Measurements from ENCODE around the gene IL20RB. TPM values are rescaled to one million over a fixed set of nuclear protein-coding genes. Genes with fewer than 3 reads are reported as not detected.

IL20RB gene
- total RNA-seq, 4 donors from 2014 or later = 1.9 to 4.2 (median 3.2) TPM

DNA sequence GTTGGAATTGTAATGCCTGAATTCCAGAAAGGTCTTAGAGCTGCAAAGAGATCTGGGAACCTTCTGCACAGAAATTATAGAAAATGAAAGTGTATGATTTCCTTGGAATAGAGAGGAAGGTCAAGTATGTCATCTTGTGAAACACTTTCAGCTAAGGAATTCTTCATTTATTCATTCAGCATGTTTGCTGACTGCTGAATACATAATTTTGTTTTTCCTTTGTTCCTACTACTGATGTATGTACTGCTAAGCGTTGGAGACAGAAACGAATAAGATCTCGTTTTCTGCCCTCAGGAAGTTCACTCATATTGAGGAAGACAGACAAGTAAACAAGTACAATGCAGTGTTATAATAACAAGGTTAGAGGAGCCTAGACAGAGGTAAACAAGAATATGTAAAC, 14.3 kb upstream of the IL20RB start:
- TF ChIP-seq, protein P1, sequence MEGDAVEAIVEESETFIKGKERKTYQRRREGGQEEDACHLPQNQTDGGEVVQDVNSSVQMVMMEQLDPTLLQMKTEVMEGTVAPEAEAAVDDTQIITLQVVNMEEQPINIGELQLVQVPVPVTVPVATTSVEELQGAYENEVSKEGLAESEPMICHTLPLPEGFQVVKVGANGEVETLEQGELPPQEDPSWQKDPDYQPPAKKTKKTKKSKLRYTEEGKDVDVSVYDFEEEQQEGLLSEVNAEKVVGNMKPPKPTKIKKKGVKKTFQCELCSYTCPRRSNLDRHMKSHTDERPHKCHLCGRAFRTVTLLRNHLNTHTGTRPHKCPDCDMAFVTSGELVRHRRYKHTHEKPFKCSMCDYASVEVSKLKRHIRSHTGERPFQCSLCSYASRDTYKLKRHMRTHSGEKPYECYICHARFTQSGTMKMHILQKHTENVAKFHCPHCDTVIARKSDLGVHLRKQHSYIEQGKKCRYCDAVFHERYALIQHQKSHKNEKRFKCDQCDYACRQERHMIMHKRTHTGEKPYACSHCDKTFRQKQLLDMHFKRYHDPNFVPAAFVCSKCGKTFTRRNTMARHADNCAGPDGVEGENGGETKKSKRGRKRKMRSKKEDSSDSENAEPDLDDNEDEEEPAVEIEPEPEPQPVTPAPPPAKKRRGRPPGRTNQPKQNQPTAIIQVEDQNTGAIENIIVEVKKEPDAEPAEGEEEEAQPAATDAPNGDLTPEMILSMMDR (IDR thresholded peaks at IDR 0.05; ENCODE audit: low read depth) = no peak

DNA sequence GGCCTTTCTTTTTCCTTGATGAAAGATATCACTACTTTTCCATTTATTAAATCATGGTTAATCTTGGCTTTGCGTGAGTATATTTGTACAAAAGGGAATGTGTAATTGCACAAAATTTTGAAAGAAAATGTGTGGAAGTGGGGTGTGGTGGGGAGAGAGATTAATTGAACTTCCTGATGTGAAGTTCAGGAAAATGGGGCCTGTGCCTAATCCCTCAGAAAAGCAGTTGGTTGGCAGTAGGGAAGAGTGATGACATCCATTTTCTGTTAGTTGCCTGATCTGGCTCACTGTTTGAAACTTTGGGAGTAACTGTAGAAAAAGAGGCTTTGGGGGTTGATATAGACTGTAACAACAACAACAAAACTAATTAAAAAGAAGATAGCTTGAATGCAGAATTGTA, 10.8 kb upstream of the IL20RB start:
- TF ChIP-seq, protein P1 (IDR thresholded peaks at IDR 0.05; ENCODE audit: low read depth) = no peak

DNA sequence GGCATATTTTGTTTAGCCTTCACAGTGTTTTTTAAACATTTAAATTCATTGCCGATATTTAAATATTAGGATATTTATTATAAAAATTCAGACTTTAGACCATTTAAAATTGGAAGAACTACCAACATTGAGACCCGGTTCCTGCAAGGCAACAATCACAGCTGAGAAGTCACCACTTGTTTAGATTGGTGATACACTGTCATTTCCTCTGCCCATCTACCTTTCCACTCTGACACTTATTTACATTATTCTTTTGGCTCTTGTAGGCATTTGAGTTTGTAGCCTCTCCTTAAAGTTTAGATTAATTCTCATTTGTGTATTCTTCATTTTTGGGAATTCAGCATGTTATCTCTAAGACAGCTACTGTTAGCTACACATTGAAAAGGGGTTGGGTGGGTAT, 10.3 kb upstream of the IL20RB start:
- TF ChIP-seq, protein P1 (IDR thresholded peaks at IDR 0.05; ENCODE audit: low read depth) = no peak

DNA sequence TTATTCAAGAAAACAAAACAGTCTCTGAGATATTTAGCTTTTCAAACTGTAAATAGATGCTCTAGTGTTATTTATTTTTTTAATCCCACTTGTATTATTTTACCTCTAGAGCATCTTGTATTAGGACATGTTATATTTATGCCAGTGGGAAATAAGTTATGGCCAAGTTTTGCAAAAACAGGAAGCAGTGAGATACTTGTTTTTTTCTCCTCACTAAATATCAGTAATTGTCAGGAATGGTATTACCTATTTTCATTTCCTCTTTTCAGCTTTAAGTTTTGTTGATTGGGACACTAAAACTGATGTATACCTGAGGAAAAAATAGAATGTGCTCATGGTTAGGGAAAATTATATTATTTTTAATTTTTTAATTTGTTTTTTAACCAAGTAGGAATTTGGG, 8.6 kb upstream of the IL20RB start:
- TF ChIP-seq, protein P1 (IDR thresholded peaks at IDR 0.05; ENCODE audit: low read depth) = no peak

DNA sequence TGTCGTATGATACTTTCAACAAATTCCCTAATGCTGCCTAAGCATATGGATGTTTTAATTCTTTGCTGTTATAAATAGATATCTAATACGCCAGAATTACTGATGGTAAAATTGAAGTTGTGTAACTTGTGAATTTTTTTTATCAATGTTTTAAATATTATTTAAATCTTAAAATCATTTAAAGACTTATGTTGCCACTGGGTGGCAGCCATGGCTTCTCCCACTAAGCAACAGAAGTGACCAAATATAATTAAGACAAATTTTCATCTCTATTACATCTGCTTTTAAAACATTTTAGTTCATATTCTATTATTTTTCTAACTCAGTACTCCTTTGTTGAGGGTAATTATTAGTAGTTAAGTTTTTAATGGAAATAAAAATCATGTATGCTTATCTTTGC, 8.1 kb upstream of the IL20RB start:
- TF ChIP-seq, protein P1 (IDR thresholded peaks at IDR 0.05; ENCODE audit: low read depth) = no peak

DNA sequence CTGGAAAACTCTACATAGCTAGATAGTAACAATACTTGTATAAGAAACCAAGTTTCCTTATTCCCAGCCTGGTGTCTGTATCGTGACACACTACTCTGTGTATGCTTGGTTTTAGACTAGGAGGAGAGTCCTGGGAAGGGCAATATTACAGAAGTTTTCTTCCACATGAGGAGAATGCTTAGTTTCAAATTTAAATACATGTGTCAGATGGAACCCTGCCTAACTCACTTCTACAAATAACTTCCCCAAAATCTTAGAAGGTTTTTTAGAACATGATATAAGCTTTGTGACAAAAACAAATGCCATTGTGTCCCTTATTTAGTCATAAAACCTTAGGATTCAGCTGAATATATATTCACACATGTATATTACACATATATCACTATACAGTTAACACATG, 7.2 kb upstream of the IL20RB start:
- TF ChIP-seq, protein P1 (IDR thresholded peaks at IDR 0.05; ENCODE audit: low read depth) = no peak

DNA sequence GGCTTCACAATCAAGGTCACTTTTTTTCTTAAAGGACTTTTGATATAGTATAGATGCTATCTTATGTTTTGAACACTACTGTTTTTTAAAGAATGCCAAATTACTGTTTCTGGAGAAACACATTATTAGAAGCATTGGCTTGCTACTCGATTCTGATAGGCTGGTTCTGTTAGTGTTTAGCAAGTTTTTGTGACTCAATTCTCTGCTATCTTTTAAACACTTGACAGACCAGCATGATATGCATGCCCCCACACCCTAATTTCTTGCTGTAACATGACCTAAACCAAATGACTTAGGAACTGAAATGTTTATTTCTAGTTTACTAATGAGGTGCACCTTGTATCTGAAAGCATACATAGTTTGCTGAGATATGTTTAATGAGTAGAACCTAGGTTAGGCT, 5.5 kb upstream of the IL20RB start:
- TF ChIP-seq, protein P1 (IDR thresholded peaks at IDR 0.05; ENCODE audit: low read depth) = no peak

Data from subcutaneous adipose tissue (tissue), 4 donors.